Esophagus (tissue), 2 donors: Measurements from ENCODE around the gene RNPEPL1. TPM values are rescaled to one million over a fixed set of nuclear protein-coding genes. Genes with fewer than 3 reads are reported as not detected.
A peak's percentile ranks its signal among the peaks of the same experiment; 100 is the strongest.
"Not testable (repeated sequence)": the region's sequence is repeated elsewhere in the genome, so short reads cannot be mapped to it uniquely, and the experiment has no call there.

Experiments
- H3K27ac ChIP-seq, 2 donors: one replicate each; pipeline ENCODE4 v1.5.1; 2013; ENCODE audit warnings: low read depth in 2 of 2, mild to moderate bottlenecking in 2 of 2, inconsistent platforms in 1 of 2, low read length in 1 of 2, moderate library complexity in 1 of 2
- H3K27me3 ChIP-seq, 2 donors: one replicate each; pipeline ENCODE4 v1.6.1; 2013; ENCODE audit warnings: low read length in 2 of 2, control low read depth in 1 of 2, mild to moderate bottlenecking in 1 of 2; ENCODE audit not compliant: insufficient read depth in 2 of 2, control insufficient read depth in 1 of 2
- H3K36me3 ChIP-seq, 2 donors: one replicate each; pipeline ENCODE4 v1.6.1; 2013; ENCODE audit warnings: low read length in 1 of 2; ENCODE audit not compliant: control insufficient read depth in 2 of 2, insufficient read depth in 2 of 2
- H3K4me1 ChIP-seq, 2 donors: one replicate each; pipeline ENCODE4 v1.6.1; 2013; ENCODE audit warnings: low read length in 1 of 2; ENCODE audit not compliant: control insufficient read depth in 2 of 2, insufficient read depth in 2 of 2
- H3K4me3 ChIP-seq, 2 donors: one replicate each; pipeline ENCODE4 v1.5.1; 2013; ENCODE audit warnings: low read length in 2 of 2, mild to moderate bottlenecking in 2 of 2, low read depth in 1 of 2, moderate library complexity in 1 of 2
- H3K9me3 ChIP-seq, 2 donors: one replicate each; pipeline ENCODE4 v1.6.1; 2013; ENCODE audit warnings: mild to moderate bottlenecking in 2 of 2, low read depth in 1 of 2, low read length in 1 of 2, moderate library complexity in 1 of 2; ENCODE audit not compliant: control insufficient read depth in 2 of 2, insufficient read depth in 1 of 2
- WGBS, 2 donors: extraction: QIAGEN DNeasy Blood & Tissue Kit; methylation state at CpG; one replicate each; pipeline ENCODE4 v1.1.7; 2013; 5-methylcytosine and 5-hydroxymethylcytosine counted together
- polyA plus RNA-seq, 2 donors: library from polyadenylated mRNA; stranded (reverse); fragments of 200-250 nt; gene quantifications; one replicate each; pipeline ENCODE4 v1.2.3, GENCODE V29; 2013
- donor health status: healthy with polysubstance abuse.
- donor health status: Bipolar disorder and iron deficiency.

The RNPEPL1 gene, protein sequence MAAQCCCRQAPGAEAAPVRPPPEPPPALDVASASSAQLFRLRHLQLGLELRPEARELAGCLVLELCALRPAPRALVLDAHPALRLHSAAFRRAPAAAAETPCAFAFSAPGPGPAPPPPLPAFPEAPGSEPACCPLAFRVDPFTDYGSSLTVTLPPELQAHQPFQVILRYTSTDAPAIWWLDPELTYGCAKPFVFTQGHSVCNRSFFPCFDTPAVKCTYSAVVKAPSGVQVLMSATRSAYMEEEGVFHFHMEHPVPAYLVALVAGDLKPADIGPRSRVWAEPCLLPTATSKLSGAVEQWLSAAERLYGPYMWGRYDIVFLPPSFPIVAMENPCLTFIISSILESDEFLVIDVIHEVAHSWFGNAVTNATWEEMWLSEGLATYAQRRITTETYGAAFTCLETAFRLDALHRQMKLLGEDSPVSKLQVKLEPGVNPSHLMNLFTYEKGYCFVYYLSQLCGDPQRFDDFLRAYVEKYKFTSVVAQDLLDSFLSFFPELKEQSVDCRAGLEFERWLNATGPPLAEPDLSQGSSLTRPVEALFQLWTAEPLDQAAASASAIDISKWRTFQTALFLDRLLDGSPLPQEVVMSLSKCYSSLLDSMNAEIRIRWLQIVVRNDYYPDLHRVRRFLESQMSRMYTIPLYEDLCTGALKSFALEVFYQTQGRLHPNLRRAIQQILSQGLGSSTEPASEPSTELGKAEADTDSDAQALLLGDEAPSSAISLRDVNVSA
- polyA plus RNA-seq = 100 to 1,000 TPM in 1 of 2 donors, 10 to 100 TPM in 1; 65.9 to 160 TPM

DNA sequence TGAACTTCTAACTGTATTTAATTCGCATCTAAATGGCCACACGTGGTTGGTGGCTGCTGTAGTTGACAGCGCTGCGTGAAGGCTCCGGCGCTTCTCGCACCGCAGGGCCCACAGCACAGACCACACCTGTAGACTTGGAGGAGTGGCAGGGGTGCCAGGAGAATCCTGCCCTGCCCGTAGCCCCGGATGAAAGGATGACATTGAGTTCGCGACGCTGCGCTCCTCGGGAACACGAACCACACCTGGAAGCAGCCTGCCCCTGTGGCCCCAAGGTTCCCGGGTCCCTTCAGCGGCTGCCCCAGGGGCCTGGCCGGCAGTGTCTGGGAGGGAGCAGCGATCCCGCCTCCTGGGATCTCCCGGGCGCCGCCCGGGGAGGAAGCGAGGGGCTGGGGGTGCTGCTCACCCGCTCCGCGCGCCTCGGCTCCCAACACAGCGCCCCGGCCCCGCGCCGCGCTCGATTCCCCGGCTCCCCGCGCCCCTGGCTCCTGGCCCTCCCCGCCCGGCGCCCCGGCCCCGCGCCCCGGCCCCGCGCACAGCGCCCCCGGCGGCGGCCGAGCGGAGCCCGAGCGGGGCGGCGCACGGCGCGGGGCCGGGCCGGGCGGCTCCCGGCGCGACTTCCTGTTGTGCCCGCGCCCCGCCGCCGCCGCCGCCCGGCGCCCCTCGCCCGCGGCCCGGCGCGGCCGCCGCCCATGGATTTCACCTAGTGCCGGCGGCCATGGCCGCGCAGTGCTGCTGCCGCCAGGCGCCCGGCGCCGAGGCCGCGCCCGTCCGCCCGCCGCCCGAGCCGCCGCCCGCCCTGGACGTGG, at the start of gene RNPEPL1:
Gene RNPEPL1, plus strand, starts transcription at position 613 of the 806 bp plus-strand sequence. Its CDS starts 103 bp downstream, at position 716.
- peak within 1 kb of the TSS; percentile 96 for H3K27ac ChIP-seq
- H3K27me3 ChIP-seq = no peaks in the 10 kb centered on the region
- no peaks in the 10 kb centered on the region for H3K9me3 ChIP-seq
- 1% methylated on average over 34 to 106 of the region's 106 CpGs for WGBS, 2 donors
- peaks cover 0 to 11% of the 10 kb centered on the region in 2 donors for H3K36me3 ChIP-seq
- H3K4me1 ChIP-seq = peaks cover 32 to 49% of the 10 kb centered on the region in 2 donors
- H3K4me3 ChIP-seq = peak within 1 kb of the TSS; percentile 80 to 87

DNA sequence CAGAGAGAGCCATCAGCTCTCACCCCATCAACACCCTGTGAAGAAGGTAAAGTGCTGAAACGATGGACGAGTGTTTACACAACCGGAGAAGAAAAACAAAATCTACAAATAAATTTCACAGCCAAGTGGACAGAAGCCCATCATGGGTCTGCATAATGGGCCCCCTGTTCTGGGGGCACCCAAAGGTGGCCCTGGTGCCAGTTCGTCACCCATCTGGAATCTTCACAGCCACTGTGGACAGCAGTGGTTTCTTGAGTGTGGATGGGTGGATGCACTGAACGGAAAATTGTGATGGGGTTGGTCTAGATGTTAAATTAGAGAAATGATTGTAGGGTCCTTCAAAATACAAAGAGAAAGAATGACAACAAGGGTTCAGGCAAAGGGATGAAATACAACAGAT, 49.3 kb upstream of the RNPEPL1 start:
- Histone ChIP-seq H3K36me3 (peaks cover 0 to 15% of the 10 kb centered on the region in 2 donors), H3K4me3 (no peak overlapping the region), H3K4me1 (peaks cover 4 to 8% of the 10 kb centered on the region in 2 donors), H3K9me3 (peaks cover 0 to 2% of the 10 kb centered on the region in 2 donors), H3K27ac (no peak overlapping the region), H3K27me3 (no peaks in the 10 kb centered on the region)
- 90 to 94% methylated on average over 5 of the region's 5 CpGs for WGBS, 2 donors

DNA sequence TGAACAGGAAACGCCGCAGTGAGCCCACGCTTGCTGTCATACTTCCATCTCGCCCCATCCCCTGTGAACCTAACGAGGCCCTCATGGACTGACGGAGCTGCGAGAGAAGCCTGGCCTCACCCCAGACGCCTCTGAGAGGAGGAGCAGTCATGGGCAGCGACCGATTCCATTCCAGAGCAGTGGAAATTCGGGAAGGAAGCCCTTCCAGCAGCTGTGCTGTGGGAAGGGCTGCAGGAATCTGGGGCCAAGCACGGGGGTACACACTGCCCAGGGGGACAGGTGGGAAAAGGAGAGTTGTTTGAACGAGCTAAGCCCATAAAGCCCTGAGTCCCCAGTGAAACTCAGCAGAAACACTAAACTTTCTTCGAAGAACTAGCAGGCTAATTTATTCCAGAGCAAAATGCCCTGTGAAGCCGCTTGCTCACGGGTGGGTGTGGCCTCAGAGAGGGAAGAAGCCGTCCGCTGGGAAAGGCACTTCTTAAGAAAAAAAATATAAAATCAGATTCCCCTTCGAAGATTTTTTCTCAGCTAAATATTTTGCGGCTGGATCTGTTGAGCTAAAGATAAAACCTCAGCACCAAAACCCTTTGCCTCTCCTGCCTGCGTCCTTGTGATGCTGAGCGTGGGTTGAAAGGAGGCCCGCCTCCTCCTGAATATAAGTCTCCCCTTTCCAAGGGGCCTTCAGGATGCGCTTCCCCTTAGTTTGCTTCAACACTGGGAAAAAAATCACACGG, 48.7 kb upstream of the RNPEPL1 start:
- H3K4me3 ChIP-seq = peak overlapping the region in 1 of 2 donors; percentile 12
- 39 to 46% methylated on average over 25 of the region's 25 CpGs for WGBS, 2 donors
- H3K27me3 ChIP-seq = no peaks in the 10 kb centered on the region
- H3K9me3 ChIP-seq = peaks cover 0 to 2% of the 10 kb centered on the region in 2 donors
- H3K4me1 ChIP-seq = peaks cover 3 to 8% of the 10 kb centered on the region in 2 donors
- no peak overlapping the region for H3K27ac ChIP-seq
- H3K36me3 ChIP-seq = peaks cover 0 to 16% of the 10 kb centered on the region in 2 donors

DNA sequence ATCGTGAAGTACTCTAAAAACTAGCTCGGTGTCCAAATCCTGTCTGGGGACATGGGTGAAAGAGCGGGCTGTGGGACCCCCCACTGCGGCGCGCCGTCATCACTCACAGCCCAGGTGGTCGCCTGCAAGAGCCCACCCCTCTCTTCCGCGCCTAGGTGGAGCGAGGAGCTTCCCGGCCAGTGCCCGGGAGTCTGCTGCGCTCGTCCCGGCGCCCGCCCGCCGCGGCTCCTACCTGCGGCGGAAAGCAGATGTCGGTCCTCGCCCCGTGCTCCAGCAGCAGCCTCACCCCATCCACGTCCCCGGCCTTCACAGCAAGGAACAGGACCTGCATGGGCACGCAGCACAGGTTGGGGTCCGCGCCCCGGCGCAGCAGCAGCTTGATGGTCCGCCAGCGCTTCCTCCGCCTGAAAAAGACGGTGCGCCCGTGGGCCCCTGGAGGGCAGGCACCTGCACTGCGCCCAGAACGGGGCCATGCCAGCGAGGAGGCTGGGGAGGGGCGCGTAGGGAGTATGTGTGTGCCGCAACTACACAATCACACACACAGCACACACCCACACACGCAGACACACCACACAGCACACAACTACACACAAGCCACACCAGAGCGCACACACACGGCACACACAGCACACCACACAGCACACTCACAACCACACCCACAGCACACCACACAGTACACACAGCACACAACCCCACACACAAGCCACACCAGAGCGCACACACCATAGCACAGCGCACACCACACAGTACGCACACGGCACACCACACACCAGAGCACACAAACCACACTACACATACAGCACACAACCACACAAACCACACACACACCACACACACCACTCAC, 47.9 kb upstream of the RNPEPL1 start:
- Histone ChIP-seq H3K27me3 (no peaks in the 10 kb centered on the region), H3K27ac (no peak overlapping the region), H3K9me3 (peaks cover 0 to 3% of the 10 kb centered on the region in 2 donors), H3K4me1 (peaks cover 0 to 8% of the 10 kb centered on the region in 2 donors), H3K36me3 (peaks cover 0 to 20% of the 10 kb centered on the region in 2 donors), H3K4me3 (peak overlapping the region; percentile 12 to 20)
- WGBS, 2 donors = 27 to 32% methylated on average over 52 of the region's 52 CpGs

DNA sequence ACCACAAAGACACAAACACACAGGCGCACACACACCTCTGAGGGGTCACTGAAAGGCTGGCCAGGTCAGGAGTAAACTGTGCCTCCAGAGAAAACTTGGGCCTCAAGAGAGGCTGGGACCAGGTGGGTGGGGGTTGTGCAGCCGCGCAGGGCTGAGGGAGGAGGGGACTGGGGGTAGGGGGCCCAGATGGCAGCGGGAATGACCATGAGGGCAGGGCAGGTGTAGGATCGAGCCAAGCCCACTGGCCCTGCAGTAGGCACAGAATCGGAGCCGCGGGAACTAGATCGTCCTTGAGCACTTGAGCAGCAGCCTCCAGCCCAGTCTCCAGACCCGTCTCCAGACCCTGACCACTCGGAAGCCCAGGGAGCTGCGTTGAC, 47.3 kb upstream of the RNPEPL1 start:
- no peak overlapping the region for H3K4me3 ChIP-seq
- no peak overlapping the region for H3K27ac ChIP-seq
- H3K36me3 ChIP-seq = peaks cover 0 to 25% of the 10 kb centered on the region in 2 donors
- H3K4me1 ChIP-seq = peaks cover 0 to 8% of the 10 kb centered on the region in 2 donors
- peaks cover 0 to 9% of the 10 kb centered on the region in 2 donors for H3K9me3 ChIP-seq
- no peaks in the 10 kb centered on the region for H3K27me3 ChIP-seq
- 92 to 94% methylated on average over 12 of the region's 12 CpGs for WGBS, 2 donors

DNA sequence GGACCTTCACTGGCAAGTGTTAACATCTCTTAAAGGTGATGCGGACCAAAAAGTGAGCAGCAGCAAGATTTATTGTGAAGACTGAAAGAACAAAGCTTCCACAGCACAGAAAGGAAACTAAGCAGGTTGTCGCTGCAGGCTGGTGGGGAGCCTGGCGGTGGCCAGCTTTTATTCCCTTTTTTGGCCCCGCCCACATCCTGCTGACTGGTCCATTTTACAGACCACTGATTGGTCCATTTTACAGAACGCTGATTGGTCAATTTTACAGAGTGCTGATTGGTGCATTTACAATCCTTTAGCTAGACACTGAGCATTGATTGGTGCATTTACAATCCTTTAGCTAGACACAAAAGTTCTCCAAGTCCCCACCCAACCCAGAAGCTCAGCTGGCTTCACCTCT, 46.4 kb upstream of the RNPEPL1 start:
- H3K36me3 ChIP-seq = peaks cover 0 to 29% of the 10 kb centered on the region in 2 donors
- not testable (repeated sequence) for H3K4me1 ChIP-seq, H3K9me3 ChIP-seq, H3K4me3 ChIP-seq, H3K27ac ChIP-seq, H3K27me3 ChIP-seq
- 91 to 94% methylated on average over 5 of the region's 5 CpGs for WGBS, 2 donors

DNA sequence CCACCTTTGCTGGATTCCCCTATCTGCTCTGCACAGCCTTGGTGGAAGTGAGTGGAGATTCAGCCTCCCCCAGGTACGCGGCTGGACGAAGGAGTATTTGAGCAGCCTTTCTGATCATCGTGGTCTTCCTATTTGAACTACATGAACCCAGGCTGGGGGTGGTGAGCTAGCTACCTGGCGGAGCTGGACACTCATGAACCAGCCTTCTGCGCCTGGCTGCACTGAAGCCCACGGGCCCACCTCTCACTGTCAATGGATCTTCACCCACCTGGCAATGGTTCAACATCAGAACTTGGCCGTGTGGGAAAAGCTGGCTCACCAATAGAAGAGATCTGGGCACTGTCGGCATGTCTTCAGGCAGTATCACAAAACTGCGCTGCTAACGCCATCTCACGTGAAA, 45.9 kb upstream of the RNPEPL1 start:
- Histone ChIP-seq H3K9me3 (peaks cover 0 to 10% of the 10 kb centered on the region in 2 donors), H3K4me1 (peaks cover 0 to 8% of the 10 kb centered on the region in 2 donors), H3K27me3 (no peaks in the 10 kb centered on the region), H3K27ac (no peak overlapping the region), H3K36me3 (peaks cover 0 to 29% of the 10 kb centered on the region in 2 donors), H3K4me3 (no peak overlapping the region)
- 94 to 95% methylated on average over 12 of the region's 12 CpGs for WGBS, 2 donors

DNA sequence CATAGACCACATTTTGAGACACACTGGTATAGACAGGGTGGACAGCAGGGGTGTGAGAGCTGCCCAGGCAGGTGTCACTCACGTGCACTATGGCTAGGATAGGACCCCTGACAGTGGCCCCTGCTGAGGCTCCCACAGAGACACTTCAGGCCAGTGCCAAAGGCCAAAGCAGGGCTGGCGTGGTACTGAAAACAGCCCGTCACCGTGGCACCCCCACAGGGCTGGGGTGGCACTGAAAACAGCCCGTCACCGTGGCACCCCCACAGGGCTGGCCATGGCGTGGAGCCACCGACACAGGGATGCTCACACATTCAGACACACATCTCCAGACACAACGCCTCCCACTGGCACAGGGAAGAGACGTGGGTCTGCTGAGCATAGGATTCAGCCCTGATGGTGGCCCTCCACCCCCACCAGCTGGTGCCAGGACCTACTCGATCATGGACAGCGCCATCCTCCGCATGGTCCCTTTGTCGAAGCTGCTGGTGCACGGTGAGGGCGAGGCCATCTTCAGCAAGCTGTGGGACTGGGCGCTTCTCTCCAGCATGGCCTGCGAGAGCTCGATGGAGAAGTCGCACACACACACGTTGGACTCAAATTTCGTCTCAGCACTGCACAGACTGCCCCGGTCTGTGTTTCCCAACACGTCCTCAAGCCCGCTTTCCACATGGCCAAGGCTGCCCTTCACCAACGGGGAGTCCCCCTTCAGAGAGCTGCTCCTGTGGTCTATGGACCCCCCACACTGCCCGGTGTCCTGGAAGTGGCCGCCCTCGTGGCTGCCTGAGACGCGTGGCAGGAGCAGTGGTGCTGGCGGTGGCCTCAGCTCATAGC, 44.6 kb upstream of the RNPEPL1 start:
- Histone ChIP-seq H3K4me1 (peaks cover 0 to 8% of the 10 kb centered on the region in 2 donors), H3K27ac (no peak overlapping the region), H3K36me3 (peaks cover 1 to 33% of the 10 kb centered on the region in 2 donors), H3K9me3 (peaks cover 0 to 12% of the 10 kb centered on the region in 2 donors), H3K27me3 (no peaks in the 10 kb centered on the region), H3K4me3 (no peak overlapping the region)
- 96 to 97% methylated on average over 32 of the region's 32 CpGs for WGBS, 2 donors
